Activated naive CD4-positive, alpha-beta T cell treated with anti-CD3 and anti-CD28 coated beads for 36 hours (primary cell): Measurements from ENCODE around the gene VPREB1. TPM values are rescaled to one million over a fixed set of nuclear protein-coding genes. Genes with fewer than 3 reads are reported as not detected.
"Not testable (repeated sequence)": the region's sequence is repeated elsewhere in the genome, so short reads cannot be mapped to it uniquely, and the experiment has no call there.

Experiments used
- CTCF ChIA-PET: fragments of 350-600 bp; sonication (Branson Sonifier 250); formaldehyde crosslinking; loops from one replicate; lab custom pipeline; 2021; ENCODE audit warnings: antibody characterized with exemption; lab: Charles Lee
- DNase-seq: peaks from one replicate; pipeline ENCODE4 v3.0.0-alpha.2; 2020
- H3K27ac Mint-ChIP-seq: one replicate; pipeline ENCODE4 v1.8.0; 2021; ENCODE audit warnings: mild to moderate bottlenecking, mixed read lengths
- H3K27me3 Mint-ChIP-seq: one replicate; pipeline ENCODE4 v1.8.0; 2021; ENCODE audit warnings: low read depth, mixed read lengths
- H3K36me3 Mint-ChIP-seq: one replicate; pipeline ENCODE4 v1.8.0; 2021; ENCODE audit warnings: low read depth, mixed read lengths
- H3K4me1 Mint-ChIP-seq: one replicate; pipeline ENCODE4 v1.8.0; 2021; ENCODE audit warnings: low read depth, mixed read lengths
- H3K4me3 Mint-ChIP-seq: one replicate; pipeline ENCODE4 v1.8.0; 2021; ENCODE audit warnings: mild to moderate bottlenecking, moderate library complexity, mixed read lengths
- H3K9me3 Mint-ChIP-seq: one replicate; pipeline ENCODE4 v1.8.0; 2021; ENCODE audit warnings: mixed read lengths
- intact Hi-C: fragments of 100-400 bp; cut with micrococcal nuclease; formaldehyde crosslinking; loops from one replicate; pipeline ENCODE4 v1.15.1; 2023
- total RNA-seq, 2 experiments: library from RNA; stranded (reverse); gene quantifications; one replicate each; pipeline ENCODE4 v1.2.3, GENCODE V29; 2021

VPREB1 gene
- total RNA-seq, 2 experiments from 2014 or later = not detected

GRCh38 chr22:22216450-22216959 lies 28.1 kb upstream of the VPREB1 start:
- DNase-seq = no peak
- no peaks in the 10 kb centered on the region for H3K9me3 Mint-ChIP-seq
- H3K27ac Mint-ChIP-seq = no peak overlapping the region
- H3K4me1 Mint-ChIP-seq = peaks cover 5% of the 10 kb centered on the region
- no peaks in the 10 kb centered on the region for H3K36me3 Mint-ChIP-seq
- CTCF ChIA-PET = interaction anchor here (1.0 to 1.9 kb wide), 2 partner anchors 16 to 19 kb away, joined by 4 to 10 read pairs; no protein-coding TSS in a partner anchor
- no peak overlapping the region for H3K4me3 Mint-ChIP-seq
- peaks cover 5% of the 10 kb centered on the region for H3K27me3 Mint-ChIP-seq
- intact Hi-C loops = no loop called here

- no peaks in the 10 kb centered on the region for H3K36me3 Mint-ChIP-seq
- intact Hi-C loops = no loop called here
- no peaks in the 10 kb centered on the region for H3K9me3 Mint-ChIP-seq
- no peak for DNase-seq
- CTCF ChIA-PET = interaction anchor here (2.2 kb wide), 1 partner anchor 17 kb away, joined by 7 read pairs; no protein-coding TSS in a partner anchor
- no peak overlapping the region for H3K27ac Mint-ChIP-seq
- H3K27me3 Mint-ChIP-seq = peaks cover under 1% of the 10 kb centered on the region
- H3K4me1 Mint-ChIP-seq = no peaks in the 10 kb centered on the region
- no peak overlapping the region for H3K4me3 Mint-ChIP-seq
Measured at GRCh38 chr22:22218302-22218701, 26.3 kb upstream of the VPREB1 start.

GRCh38 chr22:22219140-22219996 lies 25.2 kb upstream of the VPREB1 start:
- Mint-ChIP-seq H3K9me3 (no peaks in the 10 kb centered on the region), H3K36me3 (no peaks in the 10 kb centered on the region), H3K4me1 (no peaks in the 10 kb centered on the region), H3K4me3 (no peak overlapping the region), H3K27me3 (no peaks in the 10 kb centered on the region), H3K27ac (no peak overlapping the region)
- intact Hi-C loops = no loop called here
- CTCF ChIA-PET = interaction anchor here (2.2 kb wide), 1 partner anchor 16 kb away, joined by 7 read pairs; no protein-coding TSS in a partner anchor
- no peak for DNase-seq

GRCh38 chr22:22221043-22221442 lies 23.5 kb upstream of the VPREB1 start:
- H3K36me3 Mint-ChIP-seq = not testable (repeated sequence)

GRCh38 chr22:22226448-22227187 lies 18.0 kb upstream of the VPREB1 start:
- CTCF ChIA-PET = interaction anchor here (1.0 to 1.7 kb wide), 4 partner anchors 9 to 26 kb away, joined by 3 to 8 read pairs (median 5); no protein-coding TSS in a partner anchor
- Mint-ChIP-seq H3K4me1 (no peaks in the 10 kb centered on the region), H3K27ac (no peak overlapping the region), H3K9me3 (no peaks in the 10 kb centered on the region), H3K4me3 (no peak overlapping the region), H3K27me3 (peaks cover 2% of the 10 kb centered on the region), H3K36me3 (no peaks in the 10 kb centered on the region)
- intact Hi-C loops = no loop called here
- no peak for DNase-seq

More at GRCh38 chr22:22221043-22221442, 23.5 kb upstream of the VPREB1 start:
- intact Hi-C loops, H3K27me3 Mint-ChIP-seq, H3K4me1 Mint-ChIP-seq, H3K4me3 Mint-ChIP-seq, DNase-seq, H3K9me3 Mint-ChIP-seq, CTCF ChIA-PET, H3K27ac Mint-ChIP-seq: not testable (repeated sequence)

- H3K27me3 Mint-ChIP-seq = peaks cover 2% of the 10 kb centered on the region
Measured at GRCh38 chr22:22228421-22228820, 16.2 kb upstream of the VPREB1 start.

GRCh38 chr22:22228921-22229320 lies 15.7 kb upstream of the VPREB1 start:
- DNase-seq = no peak
- Mint-ChIP-seq H3K36me3 (no peaks in the 10 kb centered on the region), H3K9me3 (no peaks in the 10 kb centered on the region), H3K4me3 (no peak overlapping the region), H3K27me3 (peaks cover 2% of the 10 kb centered on the region), H3K27ac (no peak overlapping the region), H3K4me1 (no peaks in the 10 kb centered on the region)
- intact Hi-C loops = no loop called here
- CTCF ChIA-PET = interaction anchor here (1.1 kb wide), 1 partner anchor 168 kb away, joined by 3 read pairs; no protein-coding TSS in a partner anchor

More at GRCh38 chr22:22228421-22228820, 16.2 kb upstream of the VPREB1 start:
- CTCF ChIA-PET = interaction anchor here (0.7 to 1.1 kb wide), 2 partner anchors 166 to 167 kb away, joined by 3 read pairs; no protein-coding TSS in a partner anchor
- Mint-ChIP-seq H3K9me3 (no peaks in the 10 kb centered on the region), H3K27ac (no peak overlapping the region), H3K4me1 (no peaks in the 10 kb centered on the region), H3K36me3 (no peaks in the 10 kb centered on the region), H3K4me3 (no peak overlapping the region)
- no peak for DNase-seq
- intact Hi-C loops = no loop called here

GRCh38 chr22:22229683-22230420 lies 14.7 kb upstream of the VPREB1 start:
- H3K36me3 Mint-ChIP-seq = no peaks in the 10 kb centered on the region
- no peak overlapping the region for H3K27ac Mint-ChIP-seq
- H3K4me1 Mint-ChIP-seq = no peaks in the 10 kb centered on the region
- CTCF ChIA-PET = interaction anchor here (1.3 kb wide), 1 partner anchor 22 kb away, joined by 7 read pairs; no protein-coding TSS in a partner anchor
- H3K9me3 Mint-ChIP-seq = no peaks in the 10 kb centered on the region
- H3K27me3 Mint-ChIP-seq = peaks cover 2% of the 10 kb centered on the region
- intact Hi-C loops = no loop called here
- no peak for DNase-seq
- H3K4me3 Mint-ChIP-seq = no peak overlapping the region

- CTCF ChIA-PET = interaction anchor here (1.3 kb wide), 1 partner anchor 23 kb away, joined by 7 read pairs; no protein-coding TSS in a partner anchor
- no peak overlapping the region for H3K27ac Mint-ChIP-seq
Measured at GRCh38 chr22:22230438-22230837, 14.1 kb upstream of the VPREB1 start.

GRCh38 chr22:22233081-22233480 lies 11.5 kb upstream of the VPREB1 start:
- H3K4me1 Mint-ChIP-seq = peaks cover 2% of the 10 kb centered on the region
- no peaks in the 10 kb centered on the region for H3K36me3 Mint-ChIP-seq
- no peak for DNase-seq
- no peak overlapping the region for H3K27ac Mint-ChIP-seq
- no peaks in the 10 kb centered on the region for H3K9me3 Mint-ChIP-seq
- CTCF ChIA-PET = interaction anchor here (0.7 to 10.1 kb wide), 6 partner anchors 7 to 75 kb away, joined by 3 to 179 read pairs (median 5); no protein-coding TSS in a partner anchor
- H3K4me3 Mint-ChIP-seq = no peak overlapping the region
- H3K27me3 Mint-ChIP-seq = peaks cover 2% of the 10 kb centered on the region
- intact Hi-C loops = no loop called here

More at GRCh38 chr22:22230438-22230837, 14.1 kb upstream of the VPREB1 start:
- no peak for DNase-seq
- Mint-ChIP-seq H3K27me3 (peaks cover 2% of the 10 kb centered on the region), H3K4me1 (peaks cover 1% of the 10 kb centered on the region), H3K9me3 (no peaks in the 10 kb centered on the region), H3K36me3 (no peaks in the 10 kb centered on the region), H3K4me3 (no peak overlapping the region)
- intact Hi-C loops = no loop called here

GRCh38 chr22:22235558-22235957 lies 9.0 kb upstream of the VPREB1 start:
- Mint-ChIP-seq H3K27me3 (no peaks in the 10 kb centered on the region), H3K36me3 (no peaks in the 10 kb centered on the region), H3K27ac (no peak overlapping the region), H3K9me3 (no peaks in the 10 kb centered on the region), H3K4me1 (peaks cover 2% of the 10 kb centered on the region), H3K4me3 (no peak overlapping the region)
- CTCF ChIA-PET = interaction anchor here (0.6 to 10.1 kb wide), 17 partner anchors 9 to 72 kb away, joined by 3 to 179 read pairs (median 5); no protein-coding TSS in a partner anchor
- DNase-seq = peak; percentile 84
- intact Hi-C loops = loop anchor here (1.0 kb wide), 2 partner anchors 27 to 79 kb away; no protein-coding TSS in a partner anchor
